Brain microvascular endothelial cell (primary cell): ENCODE measurements around the gene ZFPM1.

Source experiments
- DNase-seq: peaks from one replicate; pipeline ENCODE4 v3.0.0-alpha.2; 2020
- H3K27ac ChIP-seq: fragments of 250-450 bp; sonication (Bioruptor Pico); 2 replicates; pipeline ENCODE4 v1.5.1; 2020; ENCODE audit warnings: mild to moderate bottlenecking, moderate library complexity
- H3K27me3 ChIP-seq: fragments of 250-450 bp; sonication (Bioruptor Pico); replicated peaks from 2 replicates; pipeline ENCODE4 v1.5.1; 2020; ENCODE audit warnings: mild to moderate bottlenecking
- H3K36me3 ChIP-seq: fragments of 250-450 bp; sonication (Bioruptor Pico); replicated peaks from 2 replicates; pipeline ENCODE4 v1.5.1; 2020; ENCODE audit warnings: mild to moderate bottlenecking
- H3K4me3 ChIP-seq: 2 replicates; pipeline ENCODE4 v1.5.1; 2011; ENCODE audit warnings: low read depth, mild to moderate bottlenecking, control low read depth, low read length, moderate library complexity
- in situ Hi-C: cut with HindIII; loops from 2 replicates; pipeline ENCODE4 v1.10.0; 2017; ENCODE audit warnings: low sequenced_read_pairs, low pct_ligation_motif_present
- TF ChIP-seq, protein P1 (sequence below): IDR thresholded peaks from 2 replicates; pipeline ENCODE4 v1.5.1; 2011; ENCODE audit warnings: low read depth, mild to moderate bottlenecking, moderate library complexity, low read length, control low read depth, inconsistent platforms; ENCODE audit errors: missing control alignments

The ZFPM1 gene

DNA sequence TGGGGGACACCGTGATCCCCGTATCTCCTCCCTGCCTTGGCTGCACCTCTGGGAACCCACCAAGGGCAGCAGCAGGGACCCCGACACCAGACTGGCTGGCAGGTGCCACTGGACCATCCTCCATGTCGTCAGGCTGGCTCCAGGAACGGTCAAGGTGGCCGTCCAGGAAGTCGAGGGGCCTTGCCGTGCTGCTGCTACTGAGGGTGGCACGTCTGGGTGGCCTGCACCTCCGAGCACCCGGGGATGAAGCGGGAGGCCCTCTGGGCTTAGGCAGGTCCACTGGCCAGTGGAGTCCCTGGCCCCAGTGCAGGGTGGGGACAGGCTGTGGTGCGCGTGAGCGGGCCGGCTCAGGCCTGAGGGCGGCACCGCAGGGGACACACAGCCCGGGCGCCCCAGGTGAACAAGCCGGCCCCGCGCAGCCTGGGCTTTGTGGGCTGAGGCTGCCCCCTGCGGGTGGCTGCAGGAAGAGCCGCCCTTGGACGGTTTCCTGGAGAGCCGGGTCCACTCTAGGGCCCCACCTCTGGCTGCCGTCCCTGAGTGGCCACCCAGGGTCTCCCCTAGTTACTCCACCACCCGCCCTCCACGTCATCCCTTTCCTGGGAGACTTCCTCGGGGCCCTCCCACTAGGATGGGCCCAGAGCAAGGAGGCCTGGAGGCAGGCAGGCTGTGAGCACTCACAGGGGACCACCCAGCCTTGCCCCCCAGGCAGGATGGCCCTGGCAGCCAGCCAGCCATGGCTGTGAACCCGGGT lies 74.3 kb downstream of the ZFPM1 start:
- Histone ChIP-seq H3K27me3 (no peaks in the 10 kb centered on the region), H3K4me3 (no peak overlapping the region), H3K27ac (no peak overlapping the region), H3K36me3 (no peaks in the 10 kb centered on the region)
- TF ChIP-seq, protein P1, sequence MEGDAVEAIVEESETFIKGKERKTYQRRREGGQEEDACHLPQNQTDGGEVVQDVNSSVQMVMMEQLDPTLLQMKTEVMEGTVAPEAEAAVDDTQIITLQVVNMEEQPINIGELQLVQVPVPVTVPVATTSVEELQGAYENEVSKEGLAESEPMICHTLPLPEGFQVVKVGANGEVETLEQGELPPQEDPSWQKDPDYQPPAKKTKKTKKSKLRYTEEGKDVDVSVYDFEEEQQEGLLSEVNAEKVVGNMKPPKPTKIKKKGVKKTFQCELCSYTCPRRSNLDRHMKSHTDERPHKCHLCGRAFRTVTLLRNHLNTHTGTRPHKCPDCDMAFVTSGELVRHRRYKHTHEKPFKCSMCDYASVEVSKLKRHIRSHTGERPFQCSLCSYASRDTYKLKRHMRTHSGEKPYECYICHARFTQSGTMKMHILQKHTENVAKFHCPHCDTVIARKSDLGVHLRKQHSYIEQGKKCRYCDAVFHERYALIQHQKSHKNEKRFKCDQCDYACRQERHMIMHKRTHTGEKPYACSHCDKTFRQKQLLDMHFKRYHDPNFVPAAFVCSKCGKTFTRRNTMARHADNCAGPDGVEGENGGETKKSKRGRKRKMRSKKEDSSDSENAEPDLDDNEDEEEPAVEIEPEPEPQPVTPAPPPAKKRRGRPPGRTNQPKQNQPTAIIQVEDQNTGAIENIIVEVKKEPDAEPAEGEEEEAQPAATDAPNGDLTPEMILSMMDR, result peak; percentile 83
- DNase-seq, result peak; percentile 29
- in situ Hi-C loops, result loop anchor here (25.0 kb wide), 1 partner anchor 90 kb away; no protein-coding TSS in a partner anchor

DNA sequence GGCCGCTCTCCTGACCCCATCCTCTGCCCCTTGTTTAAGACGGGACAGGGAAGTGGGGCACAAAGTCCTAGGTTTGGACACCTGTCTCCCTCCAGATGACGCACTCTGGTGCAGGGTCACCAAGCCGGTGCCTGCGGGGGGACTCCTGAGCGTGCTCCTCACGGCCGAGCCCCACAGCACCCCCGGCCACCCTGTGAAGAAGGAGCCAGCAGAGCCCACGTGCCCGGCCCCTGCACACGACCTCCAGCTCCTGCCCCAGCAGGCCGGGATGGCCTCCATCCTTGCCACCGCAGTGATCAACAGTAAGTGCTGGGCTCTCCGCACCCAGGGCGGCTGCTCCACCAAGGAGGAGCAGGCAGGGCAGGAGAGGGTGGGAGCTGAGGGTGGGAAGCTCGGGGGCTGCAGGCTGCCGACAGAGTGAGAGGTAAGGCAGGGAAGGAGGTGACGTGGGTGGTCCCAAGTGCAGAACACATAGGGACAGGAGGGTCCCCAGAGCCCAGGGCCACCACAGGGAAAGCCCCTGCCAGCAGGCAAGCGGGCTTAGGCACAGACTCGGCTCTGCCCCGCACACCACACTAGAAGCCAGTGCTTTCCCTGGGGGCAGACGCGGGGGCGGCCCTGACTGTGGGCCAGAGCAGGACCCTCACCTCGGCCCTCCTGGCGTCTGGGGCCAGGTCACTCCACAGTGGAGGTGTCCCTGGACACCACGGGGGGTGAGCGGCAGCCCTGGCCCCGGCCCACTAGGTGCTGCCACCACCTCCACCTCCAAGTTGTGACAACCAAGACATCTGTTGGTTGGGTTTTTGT lies 75.1 kb downstream of the ZFPM1 start:
- in situ Hi-C loops, result loop anchor here (25.0 kb wide), 1 partner anchor 91 kb away; no protein-coding TSS in a partner anchor

DNA sequence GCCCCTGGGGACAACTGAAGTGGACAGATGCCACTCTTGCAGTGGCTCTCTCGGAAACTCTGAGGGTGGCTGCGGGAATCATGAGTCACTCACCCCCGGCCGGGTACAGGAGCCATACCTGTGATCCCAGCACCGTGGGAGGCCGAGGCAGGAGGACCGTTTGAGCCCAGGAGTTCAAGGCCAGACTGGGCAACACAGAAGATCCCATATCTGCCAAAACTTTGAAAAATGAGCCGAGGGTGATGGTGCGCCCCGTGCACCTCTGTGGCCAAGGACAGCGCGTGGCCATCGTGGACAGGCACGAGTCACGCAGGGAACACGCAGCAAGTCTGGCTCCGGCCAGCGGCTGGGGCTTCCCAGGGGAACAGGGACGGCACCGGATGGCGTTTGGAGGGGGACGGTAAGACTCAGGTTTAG lies 75.8 kb downstream of the ZFPM1 start:
- DNase-seq, result no peak
- H3K27me3 ChIP-seq, result no peaks in the 10 kb centered on the region
- in situ Hi-C loops, result loop anchor here (25.0 kb wide), 1 partner anchor 92 kb away; no protein-coding TSS in a partner anchor
- no peaks in the 10 kb centered on the region for H3K36me3 ChIP-seq
- no peak overlapping the region for H3K27ac ChIP-seq
- TF ChIP-seq, protein P1, result no peak
- H3K4me3 ChIP-seq, result no peak overlapping the region

More for the DNA sequence above, 75.1 kb downstream of the ZFPM1 start:
- DNase-seq, result no peak
- Histone ChIP-seq H3K27me3 (no peaks in the 10 kb centered on the region), H3K27ac (no peak overlapping the region), H3K4me3 (no peak overlapping the region), H3K36me3 (no peaks in the 10 kb centered on the region)
- TF ChIP-seq, protein P1, result no peak

DNA sequence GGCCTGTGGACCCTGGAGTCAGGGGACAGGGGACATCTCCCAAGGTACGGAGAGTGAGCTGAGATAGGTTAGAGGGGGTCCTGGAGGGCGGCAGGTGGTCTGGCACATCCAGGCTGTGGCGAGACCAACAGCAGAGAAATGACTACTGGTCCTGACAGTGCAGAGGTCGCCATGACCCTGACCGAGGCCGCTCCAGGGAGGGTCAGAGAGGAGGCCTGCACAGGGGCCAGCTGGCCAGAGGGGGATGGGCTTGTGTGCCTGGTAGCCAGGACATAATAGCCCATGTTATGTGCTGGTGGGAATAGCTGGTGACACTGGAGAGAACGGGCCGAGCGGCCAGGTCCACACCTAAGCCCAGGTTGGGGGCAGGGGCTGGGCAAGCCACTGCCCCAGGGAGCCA lies 76.5 kb downstream of the ZFPM1 start:
- H3K4me3 ChIP-seq, result no peak overlapping the region
- H3K36me3 ChIP-seq, result no peaks in the 10 kb centered on the region
- DNase-seq, result no peak
- H3K27me3 ChIP-seq, result no peaks in the 10 kb centered on the region
- H3K27ac ChIP-seq, result no peak overlapping the region
- in situ Hi-C loops, result loop anchor here (25.0 kb wide), 1 partner anchor 92 kb away; no protein-coding TSS in a partner anchor
- TF ChIP-seq, protein P1, result no peak

DNA sequence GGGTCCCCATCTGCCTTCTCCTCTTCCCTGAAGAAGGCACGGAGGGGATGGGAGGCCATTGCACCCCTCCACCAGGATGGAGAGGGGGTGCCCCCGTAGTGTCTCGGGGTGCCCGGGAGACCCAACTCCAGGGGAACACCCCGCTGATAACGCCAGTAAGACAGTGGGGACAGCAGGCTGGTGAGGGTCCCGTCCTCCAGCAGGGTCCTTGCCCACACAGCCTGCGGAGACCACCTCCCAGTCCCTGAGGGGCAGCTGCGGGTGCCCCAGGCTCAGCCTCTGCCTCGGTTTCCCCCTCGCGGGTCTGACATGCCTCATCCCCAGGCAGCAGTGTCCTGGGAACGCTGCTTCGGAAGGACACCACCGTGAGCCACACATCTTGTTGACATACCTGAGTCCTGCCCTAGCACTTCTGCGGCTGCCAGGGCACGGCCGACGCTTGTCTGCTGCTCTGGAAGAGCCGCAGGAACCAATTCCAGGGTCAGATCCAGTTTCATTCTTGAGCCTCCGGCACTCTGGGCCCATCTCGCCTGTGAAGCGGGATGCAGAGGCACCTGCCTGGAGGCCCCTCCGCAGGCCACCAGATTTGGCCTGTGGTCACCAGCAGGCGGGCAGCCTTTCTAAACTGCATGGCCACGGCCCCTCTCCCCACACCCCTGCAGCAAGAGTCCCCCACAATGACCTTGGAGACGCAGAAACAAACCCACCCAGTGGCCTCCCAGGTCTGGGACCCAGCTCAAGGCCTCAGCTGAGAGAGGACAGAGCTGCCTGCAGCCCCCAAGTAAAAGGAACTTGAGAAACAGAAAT lies 77.2 kb downstream of the ZFPM1 start:
- Histone ChIP-seq H3K4me3 (no peak overlapping the region), H3K27ac (no peak overlapping the region), H3K27me3 (no peaks in the 10 kb centered on the region), H3K36me3 (no peaks in the 10 kb centered on the region)
- TF ChIP-seq, protein P1, result no peak
- in situ Hi-C loops, result loop anchor here (25.0 kb wide), 1 partner anchor 93 kb away; no protein-coding TSS in a partner anchor
- DNase-seq, result no peak
